IMR-90 (cell line): Measurements from ENCODE around the gene ABR. TPM values are rescaled to one million over a fixed set of nuclear protein-coding genes. Genes with fewer than 3 reads are reported as not detected.

Source experiments
- BHLHE40 ChIP-seq: fragments of 150-350 bp; IDR thresholded peaks from 2 replicates; pipeline ENCODE4 v1.6.1; 2016; ENCODE audit warnings: mild to moderate bottlenecking, low read depth, low read length
- ELK1 ChIP-seq: fragments of 150-350 bp; IDR thresholded peaks from 2 replicates; pipeline ENCODE4 v1.6.1; 2016; ENCODE audit warnings: low read depth, mild to moderate bottlenecking, low read length, moderate library complexity, borderline replicate concordance
- FOS ChIP-seq: fragments of 150-350 bp; IDR thresholded peaks from 2 replicates; pipeline ENCODE4 v1.6.1; 2016; ENCODE audit warnings: low read depth, low read length
- MAZ ChIP-seq: IDR thresholded peaks from 2 replicates; pipeline ENCODE4 v1.6.1; 2012; ENCODE audit warnings: low read depth, mild to moderate bottlenecking, low read length, improper control_type of control experiment, moderate library complexity, borderline replicate concordance
- NFE2L2 ChIP-seq: fragments of 150-350 bp; IDR thresholded peaks from 2 replicates; pipeline ENCODE4 v1.6.1; 2016; ENCODE audit warnings: low read depth, mild to moderate bottlenecking, low read length
- RAD21 ChIP-seq: IDR thresholded peaks from 2 replicates; pipeline ENCODE4 v1.6.1; 2012; ENCODE audit warnings: low read length, improper control_type of control experiment
- polyA plus RNA-seq, 3 experiments: library from polyadenylated mRNA; depleted of rRNA; stranded (reverse); fragments of >200 nt; gene quantifications; 2 replicates each; pipeline ENCODE4 v1.2.3, GENCODE V29; 2012; ENCODE audit warnings: low replicate concordance in 1 of 3
- total RNA-seq: library from RNA; depleted of rRNA; stranded (reverse); fragments of >200 nt; gene quantifications from 2 replicates; pipeline ENCODE4 v1.2.3, GENCODE V29; 2012

The ABR gene
- total and polyA plus RNA-seq, 2 of the 4 experiments (the other 2 are of a cell fraction): 28.3 to 79.7 TPM

- TF ChIP-seq NFE2L2 (no peak), ELK1 (no peak), MAZ (no peak), BHLHE40 (no peak), FOS (no peak), RAD21 (no peak)
Measured at GRCh38 chr17:1159431-1160180, 20.2 kb downstream of the ABR start (continued).
